SIG-M5 (cell line): ENCODE results near the gene WIPI1.
"Not testable (repeated sequence)": the region's sequence is repeated elsewhere in the genome, so short reads cannot be mapped to it uniquely, and the experiment has no call there.

Experiments used
- DNase-seq: peaks from one replicate; lab custom pipeline; 2025; lab: John Stamatoyannopoulos, UW

The WIPI1 gene

DNA sequence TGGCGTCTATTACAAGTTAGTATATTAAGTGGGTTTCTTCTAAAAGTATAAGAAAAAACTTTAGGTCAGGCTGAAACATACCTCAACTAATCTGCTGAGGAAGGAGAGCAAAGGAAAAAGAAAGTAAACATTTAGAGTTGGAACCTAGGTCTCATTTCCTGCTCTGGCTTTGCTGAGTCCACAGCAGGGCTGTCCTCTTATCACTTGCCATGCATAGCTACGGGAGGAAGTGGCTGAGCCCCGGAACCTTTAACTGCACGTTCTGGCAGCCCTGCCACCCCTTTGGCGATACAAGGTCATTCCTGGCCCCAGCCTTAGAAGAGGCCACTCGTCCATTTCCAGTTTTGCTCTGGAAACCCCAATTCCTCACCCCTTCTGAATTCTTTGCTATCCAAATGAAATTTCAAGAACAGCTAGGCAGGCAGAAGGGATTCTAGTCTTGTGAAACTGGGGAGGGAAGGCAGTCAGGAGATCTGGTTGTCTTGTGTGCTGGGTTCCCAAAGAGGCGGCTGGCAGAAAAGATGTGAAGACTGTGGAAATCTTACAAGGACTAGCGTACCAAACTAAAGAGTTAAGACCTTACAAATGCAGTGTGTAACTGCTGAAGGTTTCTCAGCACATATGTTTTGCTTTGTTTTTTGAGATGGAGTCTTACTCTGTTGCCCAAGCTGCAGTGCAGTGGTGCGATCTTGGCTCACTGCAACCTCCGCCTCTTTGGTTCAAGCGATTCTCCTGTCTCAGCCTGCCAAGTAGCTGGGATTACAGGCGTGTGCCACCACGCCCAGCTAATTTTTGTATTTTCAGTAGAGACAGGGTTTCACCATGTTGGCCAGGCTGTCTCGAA is 19.1 kb downstream of the WIPI1 start:
- DNase-seq, result no peak

DNA sequence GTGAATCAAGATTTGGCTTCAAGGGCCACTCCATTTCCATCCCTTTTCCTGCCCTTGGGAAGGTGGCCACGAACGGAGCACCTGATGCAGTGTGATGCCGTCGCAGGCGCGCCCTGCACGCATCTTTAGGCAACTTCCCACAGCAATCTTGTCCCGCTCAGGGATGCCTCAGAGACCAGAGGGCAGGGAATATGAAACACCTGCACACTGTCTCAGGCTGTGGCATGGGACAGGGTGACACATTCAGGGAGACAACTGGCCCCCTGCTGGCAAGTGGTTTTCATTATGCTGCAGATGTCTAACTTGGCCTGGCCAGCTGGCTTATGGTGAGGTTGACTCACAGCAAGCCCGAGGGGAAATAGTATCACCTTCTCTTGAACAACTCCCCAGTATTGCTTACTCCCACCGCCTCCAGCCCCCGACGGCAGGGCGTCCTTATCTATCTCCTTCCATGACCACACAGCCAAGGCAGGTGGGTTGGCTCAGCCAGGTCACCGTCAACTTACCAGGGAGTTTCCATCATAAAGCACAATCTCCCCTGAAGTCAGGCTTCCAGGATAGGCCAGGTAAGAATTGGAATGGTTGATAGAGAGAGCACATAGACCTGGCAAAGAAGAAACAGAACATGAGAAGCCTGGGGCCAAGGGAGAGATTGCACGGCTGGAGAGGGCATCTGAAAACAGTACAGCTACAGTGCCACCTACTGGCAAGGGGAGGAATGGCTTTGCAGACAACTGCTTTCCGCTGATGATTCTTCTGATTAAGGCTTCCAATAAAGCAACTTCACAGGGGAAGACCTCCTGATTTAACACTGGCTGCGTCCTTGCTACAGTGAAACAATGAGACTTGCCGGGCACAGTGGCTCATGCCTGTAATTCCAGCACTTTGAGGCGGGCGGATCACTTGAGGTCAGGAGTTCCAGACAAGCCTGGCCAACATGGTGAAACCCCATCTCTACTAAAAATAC is 21.1 kb downstream of the WIPI1 start:
- no peak for DNase-seq

DNA sequence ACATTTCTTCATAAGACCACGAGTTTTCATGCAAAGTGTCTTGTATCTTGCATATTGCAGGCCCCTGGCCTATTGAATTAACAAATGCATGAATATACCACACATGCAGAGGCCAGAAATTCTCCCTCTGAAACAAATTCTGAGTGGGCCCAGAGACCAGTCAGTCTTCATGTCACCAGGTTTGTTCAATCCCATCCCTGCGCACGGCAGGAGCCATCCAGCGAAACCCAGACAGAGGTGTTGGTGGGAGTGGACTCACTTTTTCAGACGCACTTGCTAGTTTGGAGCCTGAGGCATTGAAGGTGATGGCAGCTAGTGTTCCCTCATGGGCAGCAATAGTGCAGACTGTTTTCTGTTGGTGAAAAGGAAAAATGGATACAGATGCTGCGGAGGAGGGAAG is 21.9 kb downstream of the WIPI1 start:
- DNase-seq, result no peak

DNA sequence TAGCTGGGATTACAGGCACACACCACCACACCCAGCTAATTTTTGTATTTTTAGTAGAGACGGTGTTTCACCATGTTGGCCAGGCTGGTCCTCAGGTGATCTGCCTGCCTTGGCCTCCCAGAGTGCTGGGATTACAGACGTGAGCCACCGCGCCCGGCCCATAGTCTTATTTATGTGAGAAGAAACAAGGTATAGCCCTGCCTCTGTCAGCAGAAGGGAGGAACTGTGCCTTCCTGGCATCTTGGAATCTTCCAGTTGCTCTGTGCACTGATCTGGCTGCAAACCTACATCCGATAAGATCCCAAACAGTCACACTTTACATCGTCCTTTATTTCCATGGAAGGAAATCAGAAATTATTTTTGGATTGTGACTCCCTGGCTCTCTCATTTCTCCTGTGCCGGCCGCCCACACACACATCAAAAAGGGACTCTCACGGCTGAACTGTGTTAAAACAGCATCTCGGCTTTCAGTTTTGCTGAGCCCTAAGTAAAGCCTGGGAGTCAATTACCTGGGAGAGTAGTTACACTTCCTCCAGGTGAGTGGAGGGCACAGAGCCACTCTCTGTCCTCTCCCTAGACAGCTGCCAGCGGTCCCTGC is 23.3 kb downstream of the WIPI1 start:
- DNase-seq, result no peak

GRCh38 chr17:68433211-68433610 is 24.1 kb downstream of the WIPI1 start:
- no peak for DNase-seq

DNA sequence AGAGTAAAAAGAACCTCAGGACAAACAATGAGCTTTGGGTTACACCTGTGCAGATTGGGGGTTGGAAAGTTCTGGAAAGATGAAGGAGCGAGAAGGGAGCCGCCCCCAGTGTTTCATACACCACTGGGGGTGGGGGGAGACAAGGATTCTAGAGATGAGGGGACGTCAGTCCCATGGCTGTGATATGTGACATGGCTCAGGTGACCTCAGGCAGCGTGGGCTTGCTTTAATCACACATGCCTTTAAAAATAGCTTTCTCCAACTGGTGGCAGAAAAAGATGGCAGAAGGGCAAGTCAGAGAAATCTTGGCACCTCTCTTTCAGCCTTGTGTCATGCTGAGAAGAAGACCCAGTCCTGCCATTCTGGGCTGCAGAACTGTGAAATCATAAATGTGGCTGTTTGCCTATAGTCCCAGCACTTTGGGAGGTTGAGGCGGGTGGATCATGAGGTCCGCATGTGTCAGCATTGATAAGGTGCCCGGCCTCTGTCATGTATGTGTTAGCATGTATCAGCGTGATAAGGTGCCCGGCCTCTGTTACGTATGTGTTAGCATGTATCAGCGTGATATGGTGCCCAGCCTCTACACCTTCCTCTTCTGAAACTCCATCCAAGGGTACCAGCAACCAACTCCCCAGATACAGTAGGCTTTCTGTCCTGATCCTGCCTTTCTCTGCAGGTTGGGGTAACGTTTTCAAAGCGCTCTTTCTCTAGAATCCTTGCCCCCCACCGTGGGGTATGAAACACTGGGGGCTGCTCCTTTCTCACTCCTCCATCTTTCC is 25.0 kb downstream of the WIPI1 start:
- DNase-seq, result no peak

DNA sequence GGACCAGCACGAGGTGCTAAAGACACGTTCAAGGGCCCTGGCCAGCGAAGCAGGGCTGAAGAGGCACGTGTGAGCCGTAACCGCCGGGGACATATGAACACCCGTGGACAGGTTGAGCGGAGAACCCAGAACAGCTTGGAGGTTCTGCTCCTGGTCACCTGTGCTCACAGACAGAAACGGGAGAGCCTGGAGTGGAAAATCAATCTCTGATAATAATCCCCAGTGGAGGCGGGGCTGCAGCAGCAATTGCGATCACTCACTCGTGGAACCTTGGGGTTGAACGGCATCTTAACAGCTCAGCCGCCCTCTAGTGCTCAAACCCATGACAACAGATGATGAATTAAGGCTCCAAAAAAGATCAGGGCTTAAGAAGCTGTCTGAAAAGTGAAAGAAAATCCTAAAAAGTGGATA is 25.6 kb downstream of the WIPI1 start:
- DNase-seq, result no peak

DNA sequence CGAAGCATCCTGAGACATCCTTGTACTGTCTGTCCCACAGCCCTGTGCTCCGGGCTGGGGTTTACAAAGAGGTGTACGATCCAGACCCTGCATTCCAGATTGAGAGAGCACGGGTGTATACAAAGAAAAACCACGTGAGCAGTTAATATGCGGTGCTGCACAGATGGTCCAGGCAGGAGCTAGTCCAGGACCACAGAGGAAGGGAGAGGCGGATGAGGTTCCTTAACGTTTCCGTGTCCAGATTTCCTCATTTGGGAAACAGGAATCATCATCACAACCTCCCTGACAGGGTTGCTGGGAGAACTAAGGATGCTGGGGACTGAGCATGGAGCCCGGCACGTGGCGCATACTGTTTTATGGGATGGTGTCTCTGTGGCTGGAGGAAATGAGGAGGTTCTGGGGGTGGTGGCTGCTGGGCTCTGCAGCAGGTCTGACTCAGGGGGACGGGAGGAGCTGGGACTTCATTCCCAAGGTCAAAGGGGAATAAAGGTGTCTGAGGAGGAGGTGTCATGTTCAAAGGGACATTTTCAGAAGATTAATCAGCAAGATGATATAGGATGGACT is 26.2 kb downstream of the WIPI1 start:
- no peak for DNase-seq

GRCh38 chr17:68429881-68430280 is 27.4 kb downstream of the WIPI1 start:
- DNase-seq, result no peak

GRCh38 chr17:68428498-68429172 is 28.7 kb downstream of the WIPI1 start:
- no peak for DNase-seq

- DNase-seq, result no peak
These were observed 29.7 kb downstream of the WIPI1 start for GRCh38 chr17:68427575-68427974.

DNA sequence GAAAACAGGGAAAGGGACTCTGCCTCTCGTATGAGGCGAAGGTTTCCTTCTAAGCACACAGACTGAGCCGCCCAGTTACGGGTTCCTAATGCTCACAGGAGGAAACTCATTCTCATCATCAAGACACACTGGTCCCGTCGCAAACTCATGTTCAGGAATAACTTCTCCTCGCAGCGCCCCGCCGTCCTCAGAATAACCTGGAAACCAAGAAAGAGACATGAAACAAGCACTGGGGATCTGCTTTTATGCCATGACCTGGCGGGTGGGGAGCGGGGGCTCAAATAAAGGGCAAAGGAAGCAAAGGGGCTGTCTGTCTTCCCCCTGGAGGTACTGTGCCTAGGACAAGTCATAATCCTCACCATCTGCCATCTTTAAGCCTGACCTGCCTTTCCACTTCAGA is 31.3 kb downstream of the WIPI1 start:
- DNase-seq, result no peak

DNA sequence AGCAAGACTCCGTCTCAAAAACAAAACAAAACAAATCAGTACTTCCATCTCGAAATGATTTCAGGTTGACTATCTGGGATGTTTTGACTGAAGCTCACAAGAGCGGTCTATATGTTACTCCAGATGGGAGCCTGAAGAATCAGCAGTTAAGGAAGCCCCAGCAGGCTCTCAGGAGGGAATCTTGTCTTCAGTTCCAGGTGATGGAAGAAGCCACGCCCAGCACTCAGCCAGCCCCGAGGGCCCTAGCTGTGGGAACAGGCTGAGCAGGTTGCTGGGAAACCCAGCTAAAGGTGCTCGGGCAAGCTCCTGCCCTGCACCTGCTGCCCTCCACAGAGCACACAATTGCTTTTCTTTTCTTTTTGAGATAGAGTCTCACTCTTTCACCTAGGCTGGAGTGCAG is 32.4 kb downstream of the WIPI1 start:
- no peak for DNase-seq

- DNase-seq, result no peak
These were observed 33.1 kb downstream of the WIPI1 start for GRCh38 chr17:68424203-68424602.

DNA sequence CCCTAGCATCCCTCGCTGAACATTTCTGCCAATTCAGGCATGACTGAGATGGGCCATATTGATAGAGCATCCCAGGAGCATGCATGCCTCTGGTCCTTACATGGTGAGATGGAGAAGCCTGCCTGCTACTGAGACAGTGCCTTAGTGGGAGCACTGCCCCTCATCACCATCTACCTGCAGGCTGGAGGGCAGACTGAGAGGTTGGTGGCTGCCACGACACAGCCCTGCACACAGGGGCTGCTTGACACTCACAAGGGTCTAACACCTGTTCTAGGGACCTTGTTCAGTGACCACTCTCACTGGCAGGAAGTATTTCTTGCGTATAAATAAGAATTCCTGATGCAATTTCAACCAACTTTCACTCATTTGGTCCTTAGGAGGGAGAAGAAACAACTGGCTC is 34.0 kb downstream of the WIPI1 start:
- DNase-seq, result no peak

- DNase-seq, result no peak
These were observed 34.5 kb downstream of the WIPI1 start for GRCh38 chr17:68422821-68423220.

GRCh38 chr17:68421486-68421885 is 35.8 kb downstream of the WIPI1 start:
- DNase-seq, result no peak

- DNase-seq, result no peak
These were observed 37.2 kb downstream of the WIPI1 start for GRCh38 chr17:68420065-68420464.

GRCh38 chr17:68418876-68419275 is 38.4 kb downstream of the WIPI1 start:
- DNase-seq, result no peak

GRCh38 chr17:68417317-68417716 is 40.0 kb downstream of the WIPI1 start:
- no peak for DNase-seq

- not testable (repeated sequence) for DNase-seq
These were observed 42.4 kb downstream of the WIPI1 start for GRCh38 chr17:68414901-68415300.
